HG03469 (cell line): Measurements from ENCODE around the gene MEDAG.

Source experiments
- ATAC-seq: cut with Tn5 transposase; IDR thresholded peaks from one replicate; pipeline ENCODE4 v1.9.1; 2021; ENCODE audit warnings: mild to moderate bottlenecking, moderate library complexity, moderate number of reproducible peaks; ENCODE audit not compliant: unreplicated experiment

Gene MEDAG

DNA sequence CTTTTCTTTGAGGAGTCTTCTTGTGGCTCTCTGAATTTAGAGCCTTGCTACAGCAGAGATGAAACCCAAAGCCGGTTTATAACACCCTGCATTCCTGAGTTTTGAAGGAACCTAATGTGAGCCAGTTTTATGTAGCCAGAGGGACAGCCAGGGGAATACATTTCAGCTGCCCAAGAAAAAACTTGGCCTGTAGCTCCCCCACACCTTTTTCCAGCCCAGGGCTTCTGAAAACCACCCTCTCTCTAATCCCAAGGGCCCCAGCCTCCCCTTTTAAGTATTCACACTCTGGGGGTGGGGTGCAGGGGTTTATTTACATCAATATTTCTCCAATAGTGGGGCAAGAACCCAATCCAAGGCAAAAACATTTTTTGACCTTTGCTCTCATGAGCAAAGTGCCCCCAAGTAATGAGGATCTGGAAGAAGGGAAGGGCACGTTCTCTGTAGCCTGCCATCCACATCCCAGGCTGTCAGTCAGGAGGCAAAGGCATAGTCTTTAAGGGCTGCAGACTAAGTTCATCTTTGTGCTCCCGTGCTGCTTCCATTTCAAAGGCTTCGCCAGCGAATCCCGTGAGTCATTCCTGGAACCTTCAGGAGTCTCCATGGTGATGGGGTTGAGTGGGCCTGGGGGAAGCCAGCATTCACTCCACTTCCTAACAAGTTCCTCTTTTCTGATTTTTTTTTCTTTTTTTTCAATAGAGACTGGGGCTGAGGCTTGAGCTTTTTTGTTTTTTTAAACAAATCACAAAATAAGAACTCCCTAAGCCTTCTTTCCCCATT is 33.2 kb upstream of the MEDAG start:
- ATAC-seq, result no peak

DNA sequence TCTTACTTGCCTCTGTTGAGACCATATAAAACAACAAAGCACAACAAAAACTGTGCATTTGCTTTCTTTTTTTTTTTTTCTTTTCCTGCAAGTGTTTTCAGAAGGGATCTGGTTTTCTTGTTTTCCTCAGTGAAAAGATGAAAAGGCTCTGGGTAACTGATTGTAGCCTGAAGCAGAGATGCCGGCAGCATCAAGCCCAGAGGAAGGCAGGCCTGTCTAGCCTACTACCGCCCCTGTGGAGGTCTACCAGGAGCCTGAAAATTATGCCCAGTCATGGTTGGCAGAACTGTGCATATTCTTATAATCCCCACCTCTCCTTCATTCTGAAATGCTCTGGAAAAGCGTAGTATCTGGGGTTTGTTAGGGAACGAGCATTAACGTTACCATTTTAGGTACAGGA is 32.6 kb upstream of the MEDAG start:
- no peak for ATAC-seq

DNA sequence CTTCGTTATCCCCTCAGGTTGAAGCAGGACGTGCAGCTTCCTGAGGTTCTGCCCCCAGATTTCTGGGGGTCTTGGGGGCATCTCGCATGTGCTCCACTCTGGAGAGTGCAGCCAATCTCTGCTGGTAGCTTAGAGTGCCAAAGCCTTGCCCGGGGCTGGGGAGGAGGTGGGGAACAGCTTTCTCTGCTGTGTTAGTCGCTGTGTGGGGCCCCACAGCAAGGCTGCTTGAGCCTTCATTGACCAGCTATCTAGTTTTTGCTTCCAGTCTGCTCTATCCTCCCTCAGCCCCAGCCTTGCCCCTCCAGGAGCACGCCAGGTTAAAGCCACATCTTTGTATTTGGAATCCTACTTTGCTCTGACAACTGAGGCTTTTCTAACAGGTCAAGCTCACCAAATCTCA is 32.0 kb upstream of the MEDAG start:
- ATAC-seq, result no peak

DNA sequence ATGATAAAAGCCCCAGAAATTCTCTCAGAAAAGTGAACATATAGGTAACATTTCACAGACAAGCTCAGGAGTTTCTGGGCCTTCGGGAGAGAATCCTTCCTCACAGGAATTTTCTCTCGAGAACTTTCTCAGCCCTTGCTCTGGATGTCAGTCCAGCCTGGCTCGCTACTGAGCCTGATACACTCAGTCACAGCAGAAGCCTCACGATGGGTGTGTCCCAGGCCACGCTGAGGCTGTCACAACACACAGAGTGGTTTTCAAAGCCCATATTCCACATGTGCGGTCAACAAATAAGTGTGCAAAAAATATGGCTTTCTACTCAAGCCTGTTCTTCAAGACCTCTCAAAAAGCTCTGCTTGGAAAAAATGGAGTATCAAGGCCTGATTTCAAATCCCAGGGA is 31.5 kb upstream of the MEDAG start:
- ATAC-seq, result no peak

DNA sequence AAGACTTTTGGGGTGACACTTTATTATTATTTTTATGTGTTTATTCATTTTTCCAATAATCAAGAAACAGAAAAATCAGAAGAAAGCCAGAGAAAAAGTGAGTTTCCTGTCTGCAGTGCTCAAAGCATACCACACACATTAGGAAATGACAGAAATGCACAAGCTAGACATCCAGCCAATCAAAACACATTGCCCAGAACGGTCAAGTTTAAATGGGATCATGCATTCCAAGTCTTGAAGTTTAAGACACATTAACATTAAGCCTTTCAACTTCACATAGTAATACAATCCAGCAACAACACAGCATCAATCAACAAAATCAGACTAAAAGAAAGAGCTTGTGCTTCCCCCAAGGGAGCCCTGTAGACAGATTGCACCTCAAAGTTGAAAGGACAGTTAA is 28.7 kb upstream of the MEDAG start:
- no peak for ATAC-seq

DNA sequence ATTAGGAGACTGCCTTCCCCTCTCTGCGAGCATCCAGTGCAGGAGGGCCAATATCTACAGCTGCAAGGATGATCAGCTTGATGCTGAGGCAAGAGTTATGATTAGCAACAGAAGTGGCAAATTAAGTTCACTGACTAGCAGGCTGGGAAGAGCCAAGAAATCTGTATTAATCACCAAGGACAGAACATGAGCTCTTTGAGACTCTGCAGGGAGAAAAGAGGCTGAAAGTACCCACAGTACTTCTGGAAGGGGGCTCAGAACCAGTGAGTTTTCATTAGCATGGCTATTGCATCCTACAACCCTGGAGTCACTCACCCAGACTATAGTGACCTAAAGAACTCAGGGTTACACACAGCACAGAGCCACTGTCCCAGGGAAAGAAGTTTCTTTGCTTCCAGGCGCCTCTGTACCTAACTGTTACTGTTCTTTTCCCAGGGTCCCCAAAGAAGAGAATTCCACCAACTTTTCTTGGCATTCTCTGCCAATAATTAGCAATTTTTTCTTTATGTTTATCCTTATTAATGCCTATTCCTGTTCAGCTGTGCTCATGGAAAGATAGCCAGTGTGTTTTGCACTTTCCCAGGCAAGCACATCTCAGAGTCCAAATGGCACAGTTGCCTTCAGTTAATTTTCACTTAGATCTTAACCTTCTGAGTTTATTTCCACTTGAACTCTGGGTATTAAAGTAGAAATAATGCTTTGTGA is 25.8 kb upstream of the MEDAG start:
- no peak for ATAC-seq

DNA sequence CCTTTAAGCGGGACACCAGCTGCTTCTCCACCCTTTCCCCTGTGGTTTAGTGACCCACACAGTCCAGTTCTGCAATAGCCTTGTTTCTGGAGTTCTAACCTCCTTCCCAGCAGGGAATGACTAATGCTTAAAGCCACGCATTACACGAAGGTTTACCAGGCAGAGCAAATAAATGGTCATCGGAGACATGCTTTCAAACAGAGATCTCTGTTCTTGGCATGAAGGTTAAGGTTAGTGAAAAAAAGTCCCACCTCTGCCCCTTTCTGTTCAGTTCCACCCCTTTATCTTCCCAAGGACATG is 25.3 kb upstream of the MEDAG start:
- no peak for ATAC-seq

DNA sequence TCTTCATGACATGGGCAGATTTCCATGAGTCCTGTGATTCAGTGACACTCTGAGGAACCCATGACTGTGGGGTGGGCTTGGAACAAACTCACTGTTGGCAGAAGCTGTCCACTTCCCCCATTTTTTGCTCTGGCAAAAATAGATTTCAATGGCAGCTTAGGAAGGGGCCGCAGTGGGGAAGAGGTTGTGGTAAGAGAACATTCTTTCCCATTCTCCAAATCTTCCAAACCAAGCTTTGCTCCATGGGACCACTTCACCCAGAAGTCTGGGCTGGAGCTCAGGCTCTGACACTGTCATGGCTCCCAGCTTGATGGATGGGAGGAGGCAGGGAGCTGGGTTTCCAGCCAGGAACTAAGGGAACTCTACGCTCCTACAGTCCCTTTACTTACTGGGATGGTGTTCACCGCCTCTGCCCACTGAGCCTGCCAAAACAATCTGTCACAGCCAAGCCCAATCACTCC is 24.9 kb upstream of the MEDAG start:
- ATAC-seq, result no peak

DNA sequence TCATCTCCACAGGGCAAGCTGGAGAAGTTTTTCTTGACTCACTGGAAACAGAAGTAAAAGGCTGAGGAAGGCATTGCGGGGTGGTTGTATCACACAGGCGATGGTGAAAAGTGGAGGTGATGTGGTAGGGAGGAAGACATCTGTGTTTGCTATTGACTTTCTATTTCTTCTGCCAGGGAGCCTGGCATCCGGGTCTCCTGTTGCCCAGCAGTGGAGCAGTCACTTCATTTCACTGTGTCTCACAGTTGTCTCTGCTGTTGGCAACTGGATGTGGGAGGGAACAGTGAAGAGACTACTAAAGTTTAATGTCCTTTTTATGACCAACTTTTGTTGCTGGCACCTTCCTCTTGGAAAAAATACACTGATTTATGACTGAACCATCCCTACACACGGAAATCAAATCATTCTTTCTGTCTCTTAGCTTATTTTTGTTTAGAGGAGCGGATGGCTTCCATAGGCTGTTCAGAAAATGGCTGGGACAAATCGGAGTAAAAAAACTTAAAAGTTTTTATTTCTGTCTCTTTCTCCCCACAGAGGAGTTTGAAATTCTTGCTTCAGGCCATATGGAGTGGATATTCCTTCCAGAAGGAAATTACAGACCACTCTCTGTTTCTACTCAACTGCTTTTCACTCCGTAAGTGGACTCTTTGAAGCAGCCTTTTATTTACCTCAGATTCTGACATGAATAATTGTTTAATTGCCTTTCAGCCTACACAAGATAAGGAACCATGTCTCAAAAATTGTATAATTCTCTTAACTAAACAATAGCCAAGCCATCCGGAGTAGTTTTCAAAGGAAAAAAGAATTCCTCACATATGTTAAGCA is 23.8 kb upstream of the MEDAG start:
- ATAC-seq, result no peak

DNA sequence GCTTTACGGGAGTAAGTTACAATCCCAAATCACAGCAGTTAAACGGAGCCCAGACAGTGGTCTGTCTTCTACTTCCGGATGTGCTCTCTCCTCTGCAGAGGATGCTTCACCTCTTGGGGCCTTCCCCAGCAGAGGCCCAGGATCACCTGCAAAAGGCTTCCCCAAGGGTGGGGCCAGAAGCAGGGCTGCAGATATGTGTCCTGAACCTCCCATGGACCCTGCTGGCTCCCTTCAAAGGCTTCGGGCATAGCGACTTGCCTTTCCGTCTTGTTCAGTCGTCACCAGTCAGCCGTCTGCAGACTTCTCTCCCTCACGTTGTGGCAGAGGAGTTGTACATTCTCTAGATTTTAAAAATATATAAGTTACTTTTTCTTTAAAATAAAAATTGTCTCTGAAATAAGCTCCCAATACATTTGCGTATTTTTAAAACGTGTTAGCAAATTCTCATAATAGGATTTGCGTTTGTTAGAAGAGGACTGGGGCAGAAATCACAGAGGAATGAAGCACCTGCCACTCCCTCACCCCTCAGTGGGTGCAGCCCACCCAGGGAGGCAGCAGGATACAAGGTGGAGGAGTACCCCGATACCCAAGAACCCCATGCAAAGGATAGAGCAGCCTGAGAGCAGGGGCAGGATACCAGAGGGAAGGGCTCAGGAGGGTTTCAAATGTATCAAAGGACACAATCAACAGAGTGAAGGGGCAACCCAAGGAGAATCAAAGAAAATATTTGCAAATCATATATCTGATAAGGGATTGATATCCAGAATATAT is 22.9 kb upstream of the MEDAG start:
- no peak for ATAC-seq

DNA sequence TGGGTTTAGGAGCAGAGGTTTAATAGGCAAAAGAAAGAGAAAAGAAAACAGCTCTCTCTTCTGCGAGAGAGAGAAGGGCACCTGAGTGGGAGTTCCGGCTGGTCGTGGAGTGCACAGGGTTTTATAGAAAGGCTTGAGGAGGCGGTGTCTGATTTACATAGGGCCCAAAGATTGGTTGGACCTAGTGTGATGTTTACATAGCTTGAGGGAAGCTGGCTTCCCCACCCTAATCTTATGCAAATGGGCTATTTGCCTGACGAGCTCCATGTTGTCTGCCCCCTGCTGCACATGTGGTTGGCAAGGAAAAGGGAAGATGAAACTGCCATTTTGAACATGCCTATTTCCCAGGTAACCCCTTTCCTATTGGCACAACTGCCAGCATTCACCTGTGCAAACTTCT is 21.5 kb upstream of the MEDAG start:
- no peak for ATAC-seq

DNA sequence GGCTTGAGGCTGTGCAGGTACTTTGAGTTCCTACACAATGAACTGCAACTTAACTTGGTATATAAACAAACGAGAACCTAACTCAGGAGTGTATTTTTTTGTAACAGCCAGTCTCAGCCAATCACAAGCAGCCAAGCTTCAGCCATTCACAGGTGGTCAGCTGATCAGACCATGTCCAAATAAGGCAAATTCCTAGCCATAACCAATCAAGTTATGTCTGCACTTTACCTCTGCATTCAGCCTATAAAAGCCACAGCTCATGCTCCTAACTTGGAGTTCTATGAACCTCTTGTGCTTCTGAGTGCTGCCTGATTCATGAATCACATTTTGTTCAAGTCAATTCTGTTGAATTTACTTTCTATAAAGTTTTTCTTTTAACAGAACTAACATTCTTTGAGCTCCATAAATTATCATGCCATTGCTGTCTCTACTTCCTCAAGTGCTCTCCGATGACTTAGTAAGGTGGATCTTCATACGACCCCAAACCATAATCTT is 16.8 kb upstream of the MEDAG start:
- ATAC-seq, result no peak

DNA sequence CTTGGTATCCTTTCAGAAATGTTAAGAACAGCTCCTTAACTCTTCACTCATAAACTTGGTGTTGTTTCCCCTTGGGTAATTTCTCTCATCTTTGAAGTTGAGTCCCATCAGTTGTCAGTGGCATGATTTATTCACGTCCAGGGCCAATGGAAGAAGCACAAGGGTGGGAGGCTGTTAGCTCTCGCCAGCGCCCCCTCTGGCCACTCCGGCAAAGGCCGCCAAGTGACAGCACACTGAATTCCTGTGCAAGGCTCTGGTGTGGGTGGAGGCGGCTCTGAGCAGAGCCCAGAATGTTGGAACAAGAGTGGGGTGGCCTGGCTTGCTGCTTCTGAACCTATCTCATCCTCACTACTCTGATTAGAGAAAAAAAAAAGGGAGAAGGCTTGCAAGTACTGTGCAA is 13.1 kb upstream of the MEDAG start:
- ATAC-seq, result no peak

DNA sequence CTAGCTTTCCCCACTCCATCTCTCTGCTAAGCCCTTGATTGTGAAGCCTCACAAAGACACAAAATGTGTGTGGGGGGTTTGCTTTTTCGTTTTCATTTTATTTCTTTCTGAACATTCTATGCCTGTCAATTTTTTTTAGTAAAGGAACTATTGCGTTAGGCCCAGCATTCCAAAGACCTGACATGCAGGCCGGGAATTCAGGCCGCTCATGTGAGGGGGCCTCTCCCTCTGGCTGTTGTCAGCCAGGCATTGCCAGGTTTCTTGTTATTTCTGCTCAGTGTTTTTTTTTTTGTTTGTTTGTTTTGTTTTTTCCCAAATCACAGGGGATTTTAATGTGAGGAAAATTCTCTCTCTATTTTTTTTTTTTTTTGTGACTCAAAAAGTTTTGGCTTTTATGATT is 10.3 kb upstream of the MEDAG start:
- ATAC-seq, result no peak

DNA sequence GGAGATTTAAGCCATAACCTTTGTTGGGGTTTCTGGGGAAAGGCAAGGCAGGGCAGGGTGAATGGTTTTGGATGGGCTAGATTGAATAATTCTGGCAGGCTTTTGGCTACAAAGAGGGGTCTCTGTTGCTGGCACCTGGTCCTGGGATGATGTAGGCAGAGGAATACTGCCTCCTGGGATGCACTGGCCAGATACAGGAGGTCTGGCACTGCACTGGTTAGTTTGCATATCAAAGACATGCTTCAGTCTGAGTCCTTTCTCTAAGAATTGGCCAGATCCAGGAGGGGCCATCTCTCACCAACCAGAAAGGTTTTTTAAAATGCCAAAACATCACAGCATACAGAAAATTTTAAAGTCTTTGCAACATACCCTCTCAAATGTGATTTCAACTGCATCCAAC is 8.0 kb upstream of the MEDAG start:
- no peak for ATAC-seq

DNA sequence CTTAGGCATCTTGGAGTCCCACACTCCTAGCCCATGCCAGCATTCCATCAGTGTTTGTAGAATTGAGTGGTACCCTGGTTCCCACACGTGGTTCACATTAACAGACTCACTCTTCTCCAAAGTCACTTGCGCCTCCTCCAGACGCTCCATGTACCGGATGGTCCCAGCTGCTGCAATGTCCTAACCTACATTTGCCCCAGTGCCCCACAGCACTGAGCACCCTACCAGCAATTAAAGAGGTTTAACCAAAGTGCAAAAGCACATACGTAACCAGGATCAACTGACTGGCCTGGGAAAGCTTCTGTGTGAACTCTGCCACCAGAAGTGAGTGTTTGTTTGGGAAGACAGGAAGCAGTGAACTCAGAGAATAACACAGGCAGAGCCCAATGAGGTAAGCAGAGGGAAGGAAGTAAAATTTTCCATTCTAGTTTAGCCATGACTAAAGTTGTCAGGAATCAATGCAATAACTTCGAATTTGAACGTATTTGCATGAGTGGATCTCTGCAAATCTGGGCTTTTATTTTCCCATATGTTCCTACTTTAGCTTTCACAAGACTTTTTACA is 7.3 kb upstream of the MEDAG start:
- no peak for ATAC-seq

DNA sequence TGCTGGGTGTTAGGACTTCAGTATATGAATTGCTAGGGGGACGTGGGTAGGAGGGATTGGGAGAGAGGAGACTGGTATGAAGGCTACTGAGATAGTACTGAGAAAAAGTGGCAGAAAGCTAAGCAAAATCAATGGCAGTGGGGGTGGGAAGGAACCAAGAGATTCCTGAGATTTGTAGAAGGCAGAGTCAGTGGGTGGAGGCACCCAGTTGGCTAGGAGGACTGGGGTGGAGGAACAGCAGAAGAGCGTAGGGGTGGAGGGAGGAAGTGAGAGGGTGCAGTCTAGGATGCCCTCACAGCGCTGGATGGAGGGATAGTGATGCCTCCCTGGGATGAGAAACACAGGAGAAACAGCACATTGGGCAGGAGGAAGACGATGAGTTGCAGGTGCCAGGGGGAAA is 5.6 kb upstream of the MEDAG start:
- ATAC-seq, result no peak

DNA sequence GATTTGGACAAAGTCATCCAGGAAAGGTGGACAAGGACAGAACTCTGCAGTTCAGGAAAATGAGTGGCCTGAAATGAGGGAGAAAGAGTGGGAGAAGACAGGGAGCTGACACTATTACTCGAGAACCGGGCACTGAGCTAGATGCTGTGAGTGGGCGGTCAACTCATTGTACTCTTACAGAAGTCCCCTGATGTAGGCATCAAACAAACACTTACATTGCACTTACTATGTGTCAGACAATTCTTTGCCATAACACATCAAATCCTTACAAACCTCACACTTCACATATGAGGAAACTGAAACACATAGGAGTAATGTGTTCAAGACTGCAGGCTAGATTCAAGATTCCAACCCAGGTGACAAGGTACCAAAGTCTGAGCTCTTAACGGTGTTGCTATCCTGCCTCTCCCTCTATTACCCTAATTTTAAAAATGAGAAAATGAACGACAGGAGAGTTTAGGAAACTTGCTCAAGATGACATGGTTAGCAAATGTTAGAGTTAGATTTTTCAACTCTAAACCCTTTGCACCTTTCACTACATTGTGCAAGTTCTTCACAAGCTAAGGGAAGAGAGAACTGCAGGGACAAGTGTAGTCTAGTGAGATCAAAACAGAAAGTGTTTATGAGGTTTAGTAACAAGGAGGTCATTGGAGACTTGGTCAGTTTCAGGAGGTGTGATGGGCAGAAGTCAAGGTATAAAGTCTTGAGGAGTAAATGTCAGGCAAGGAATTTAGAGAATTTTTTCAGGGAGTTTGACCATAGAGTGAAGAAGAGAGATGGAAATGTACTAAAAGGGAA is 4.9 kb upstream of the MEDAG start:
- no peak for ATAC-seq

DNA sequence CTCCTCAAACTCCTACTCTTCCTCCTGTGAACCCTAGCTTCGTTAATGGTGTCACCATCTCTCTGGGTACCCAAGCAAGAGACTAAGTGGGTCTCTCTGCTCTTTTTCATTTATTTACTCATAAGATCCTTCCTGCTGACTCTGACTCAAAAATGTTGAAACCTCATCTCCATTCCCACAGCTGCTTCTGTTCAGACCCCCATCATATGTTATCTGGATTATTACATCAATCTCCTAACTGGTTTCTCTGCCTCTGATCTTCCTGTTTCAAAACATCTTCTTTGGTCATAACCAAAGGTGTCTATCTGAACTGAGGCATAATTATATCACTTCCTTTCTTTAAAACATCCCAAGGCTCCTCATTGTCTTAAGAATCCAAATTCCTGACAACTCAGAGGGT is 2.0 kb upstream of the MEDAG start:
- ATAC-seq, result no peak
